SK-N-SH treated with all-trans-retinoic acid at 6 μM for 48 hours (cell line): ENCODE data around the gene RBFOX1.

Experiments
- ARNTL ChIP-seq: fragments of 450-650 bp; formaldehyde crosslinking; IDR thresholded peaks from 2 replicates; pipeline ENCODE4 v1.5.0; 2020; ENCODE audit warnings: low read depth, mild to moderate bottlenecking, moderate library complexity, borderline replicate concordance
- ESRRG ChIP-seq: fragments of 250-450 bp; sonication (Bioruptor Pico); IDR thresholded peaks from 2 replicates; pipeline ENCODE4 v1.6.1; 2021; ENCODE audit warnings: mild to moderate bottlenecking
- GLIS3 ChIP-seq: fragments of 250-450 bp; sonication (Bioruptor Pico); IDR thresholded peaks from 2 replicates; pipeline ENCODE4 v1.5.0; 2020; ENCODE audit warnings: mild to moderate bottlenecking, moderate library complexity
- OSR1 ChIP-seq: fragments of 250-450 bp; sonication (Bioruptor Pico); IDR thresholded peaks from 2 replicates; pipeline ENCODE4 v1.8.0; 2022; ENCODE audit warnings: moderate library complexity, mild to moderate bottlenecking, inconsistent platforms
- RARB ChIP-seq: fragments of 250-450 bp; sonication (Bioruptor Pico); IDR thresholded peaks from 2 replicates; pipeline ENCODE4 v1.8.0; 2021; ENCODE audit warnings: mild to moderate bottlenecking, moderate library complexity
- TCF4 ChIP-seq: fragments of 250-450 bp; sonication (Bioruptor Pico); IDR thresholded peaks from 2 replicates; pipeline ENCODE4 v1.8.0; 2021; ENCODE audit warnings: mild to moderate bottlenecking, moderate library complexity, borderline replicate concordance
- TSHZ2 ChIP-seq: fragments of 250-450 bp; sonication (Bioruptor Pico); IDR thresholded peaks from 2 replicates; pipeline ENCODE4 v1.5.0; 2020; ENCODE audit warnings: mild to moderate bottlenecking, moderate library complexity
- ZFP3 ChIP-seq: fragments of 250-450 bp; sonication (Bioruptor Pico); IDR thresholded peaks from 2 replicates; pipeline ENCODE4 v1.5.0; 2020; ENCODE audit warnings: mild to moderate bottlenecking, moderate library complexity
- ZFP30 ChIP-seq: fragments of 450-650 bp; formaldehyde crosslinking; IDR thresholded peaks from 2 replicates; pipeline ENCODE4 v1.5.0; 2022; ENCODE audit warnings: mild to moderate bottlenecking, moderate library complexity
- ZNF70 ChIP-seq: fragments of 450-650 bp; formaldehyde crosslinking; IDR thresholded peaks from 2 replicates; pipeline ENCODE4 v1.5.0; 2020; ENCODE audit warnings: mild to moderate bottlenecking, moderate library complexity
- TF ChIP-seq, protein P1 (sequence below): fragments of 250-450 bp; sonication (Bioruptor Pico); IDR thresholded peaks from 2 replicates; pipeline ENCODE4 v1.8.0; 2020; ENCODE audit warnings: mild to moderate bottlenecking, moderate library complexity, borderline replicate concordance

DNA sequence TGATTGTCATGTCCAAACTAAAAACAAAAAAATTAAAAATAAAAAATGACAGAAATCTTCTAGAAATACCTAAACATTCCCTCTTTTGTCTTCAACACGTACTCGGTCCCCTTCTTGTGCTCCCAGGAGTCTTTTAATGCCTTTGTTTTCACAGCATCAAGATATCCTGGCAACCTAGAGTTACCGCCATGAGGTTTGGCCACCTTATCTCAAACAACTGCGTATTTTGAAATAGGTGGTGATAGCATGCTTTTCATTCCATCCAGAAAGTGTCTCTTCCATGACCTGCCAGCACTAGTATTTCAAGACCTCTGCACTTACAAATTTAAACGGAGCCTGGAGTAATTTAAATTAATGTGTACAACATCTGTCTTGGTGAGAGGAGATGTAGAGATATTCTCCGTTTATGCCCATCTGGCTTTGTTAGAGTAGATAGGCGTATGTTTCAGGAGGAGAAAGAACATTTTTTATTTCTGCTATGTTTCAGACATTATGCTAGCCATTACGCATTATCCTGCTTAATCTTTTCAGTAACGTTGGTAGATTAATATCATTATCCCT lies 42.0 kb downstream of the RBFOX1 start:
- TF ChIP-seq ESRRG (no peak), GLIS3 (no peak), ARNTL (CRISPR knock-in tag) (no peak), ZNF70 (CRISPR knock-in tag) (no peak), TCF4 (CRISPR knock-in tag) (peak; percentile 83), OSR1 (CRISPR knock-in tag) (no peak), ZFP30 (CRISPR knock-in tag) (no peak), TSHZ2 (CRISPR knock-in tag) (no peak), RARB (no peak), ZFP3 (CRISPR knock-in tag) (no peak)
- TF ChIP-seq, protein P1, sequence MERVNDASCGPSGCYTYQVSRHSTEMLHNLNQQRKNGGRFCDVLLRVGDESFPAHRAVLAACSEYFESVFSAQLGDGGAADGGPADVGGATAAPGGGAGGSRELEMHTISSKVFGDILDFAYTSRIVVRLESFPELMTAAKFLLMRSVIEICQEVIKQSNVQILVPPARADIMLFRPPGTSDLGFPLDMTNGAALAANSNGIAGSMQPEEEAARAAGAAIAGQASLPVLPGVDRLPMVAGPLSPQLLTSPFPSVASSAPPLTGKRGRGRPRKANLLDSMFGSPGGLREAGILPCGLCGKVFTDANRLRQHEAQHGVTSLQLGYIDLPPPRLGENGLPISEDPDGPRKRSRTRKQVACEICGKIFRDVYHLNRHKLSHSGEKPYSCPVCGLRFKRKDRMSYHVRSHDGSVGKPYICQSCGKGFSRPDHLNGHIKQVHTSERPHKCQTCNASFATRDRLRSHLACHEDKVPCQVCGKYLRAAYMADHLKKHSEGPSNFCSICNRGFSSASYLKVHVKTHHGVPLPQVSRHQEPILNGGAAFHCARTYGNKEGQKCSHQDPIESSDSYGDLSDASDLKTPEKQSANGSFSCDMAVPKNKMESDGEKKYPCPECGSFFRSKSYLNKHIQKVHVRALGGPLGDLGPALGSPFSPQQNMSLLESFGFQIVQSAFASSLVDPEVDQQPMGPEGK: no peak
